Natural killer cell (primary cell): Measurements from ENCODE around the gene NELL2. TPM values are rescaled to one million over a fixed set of nuclear protein-coding genes. Genes with fewer than 3 reads are reported as not detected.

Experiments used
- ATAC-seq, 3 donors: fragments of 150-1000 bp in 2 of 3; fragments of 200-7000 bp in 1 of 3; cut with Tn5 transposase; 1 replicate in 1 of 3; 2 replicates in 2 of 3; pipeline ENCODE4 v1.10.0; 2021; ENCODE audit warnings: mild to moderate bottlenecking in 2 of 3, moderate library complexity in 2 of 3
- DNase-seq, 2 donors: peaks; one replicate each; pipeline versions ENCODE4 v3.0.0 to v3.0.0-alpha.2; 2013 to 2021; ENCODE audit warnings: mixed read lengths in 1 of 2
- H3K27ac ChIP-seq: one replicate; pipeline ENCODE4 v1.5.1; 2013; ENCODE audit warnings: mild to moderate bottlenecking, low read length
- H3K27me3 ChIP-seq: one replicate; pipeline ENCODE4 v1.6.1; 2013; ENCODE audit warnings: low read length; ENCODE audit not compliant: control insufficient read depth, insufficient read depth
- H3K36me3 ChIP-seq: one replicate; pipeline ENCODE4 v1.6.1; 2013; ENCODE audit warnings: low read length; ENCODE audit not compliant: control insufficient read depth, insufficient read depth
- H3K4me1 ChIP-seq: one replicate; pipeline ENCODE4 v1.6.1; 2013; ENCODE audit warnings: low read length; ENCODE audit not compliant: control insufficient read depth, insufficient read depth
- H3K4me3 ChIP-seq: one replicate; pipeline ENCODE4 v1.5.1; 2013; ENCODE audit warnings: low read length
- H3K9me3 ChIP-seq: one replicate; pipeline ENCODE4 v1.6.1; 2013; ENCODE audit warnings: low read length; ENCODE audit not compliant: control insufficient read depth, insufficient read depth
- H3K27ac Mint-ChIP-seq, 2 donors: one replicate each; pipeline ENCODE4 v1.8.0; 2022; ENCODE audit warnings: mild to moderate bottlenecking in 2 of 2, mixed read lengths in 2 of 2, moderate library complexity in 1 of 2
- H3K27me3 Mint-ChIP-seq, 2 donors: one replicate each; pipeline ENCODE4 v1.8.0; 2022; ENCODE audit warnings: low read depth in 2 of 2, mixed read lengths in 2 of 2
- H3K36me3 Mint-ChIP-seq: one replicate; pipeline ENCODE4 v1.8.0; 2022; ENCODE audit warnings: mixed read lengths
- H3K4me1 Mint-ChIP-seq, 2 donors: one replicate each; pipeline ENCODE4 v1.8.0; 2022; ENCODE audit warnings: mixed read lengths in 2 of 2
- H3K4me3 Mint-ChIP-seq: one replicate; pipeline ENCODE4 v1.8.0; 2022; ENCODE audit warnings: mild to moderate bottlenecking, moderate library complexity, mixed read lengths
- H3K9me3 Mint-ChIP-seq, 2 donors: one replicate each; pipeline ENCODE4 v1.8.0; 2022; ENCODE audit warnings: mixed read lengths in 2 of 2
- CTCF ChIP-seq: fragments of 200-600 bp; IDR thresholded peaks from one replicate; pipeline ENCODE4 v1.8.0; 2022; ENCODE audit warnings: antibody characterized with exemption
- WGBS: methylation state at CpG from one replicate; pipeline ENCODE4 v1.1.7; 2013; ENCODE audit warnings: missing lambda C conversion rate; ENCODE audit not compliant: insufficient coverage; 5-methylcytosine and 5-hydroxymethylcytosine counted together
- intact Hi-C: fragments of 100-400 bp; cut with micrococcal nuclease; formaldehyde crosslinking; loops from one replicate; pipeline ENCODE4 v1.14.2; 2022
- total RNA-seq, 4 donors: library from RNA; stranded (reverse); fragments of 120-200 nt in 1 of 4; gene quantifications; one replicate each; pipeline versions ENCODE4 v1.2.3 to v1.2.4, GENCODE V29; 2013 to 2022

Gene NELL2
- total RNA-seq, 3 donors from 2014 or later (not counting 1 experiment from before 2014, with no cell fraction given): 5.8 to 15.3 (median 14.0) TPM

GRCh38 chr12:44611538-44611937 is 264.6 kb downstream of the NELL2 start:
- Mint-ChIP-seq H3K4me1 (no peaks in the 10 kb centered on the region), H3K27me3 (no peaks in the 10 kb centered on the region), H3K36me3 (no peaks in the 10 kb centered on the region), H3K27ac (no peak overlapping the region), H3K4me3 (no peak overlapping the region), H3K9me3 (no peaks in the 10 kb centered on the region)
- Histone ChIP-seq H3K27me3 (no peaks in the 10 kb centered on the region), H3K9me3 (no peaks in the 10 kb centered on the region), H3K27ac (no peak overlapping the region), H3K4me3 (no peak overlapping the region), H3K36me3 (peaks cover 2% of the 10 kb centered on the region), H3K4me1 (no peaks in the 10 kb centered on the region)
- DNase-seq (no peak), ATAC-seq (no peak)
- no peak for TF ChIP-seq CTCF
- intact Hi-C loops: no loop called here
- WGBS: 67% methylated on average over 1 of the region's 1 CpG

- Histone ChIP-seq H3K4me3 (no peak overlapping the region), H3K9me3 (no peaks in the 10 kb centered on the region), H3K27ac (no peak overlapping the region), H3K27me3 (no peaks in the 10 kb centered on the region), H3K36me3 (no peaks in the 10 kb centered on the region), H3K4me1 (no peaks in the 10 kb centered on the region)
- Mint-ChIP-seq H3K27me3 (no peaks in the 10 kb centered on the region), H3K9me3 (peaks cover 0 to 6% of the 10 kb centered on the region in 2 donors), H3K4me3 (no peak overlapping the region), H3K27ac (no peak overlapping the region), H3K36me3 (no peaks in the 10 kb centered on the region), H3K4me1 (no peaks in the 10 kb centered on the region)
- ATAC-seq (no peak), DNase-seq (no peak)
- TF ChIP-seq CTCF: no peak
- WGBS: no CpG with 5 or more reads among the region's 1 CpG
- intact Hi-C loops: no loop called here
Observed at GRCh38 chr12:44603701-44604100, 272.4 kb downstream of the NELL2 start.

GRCh38 chr12:44592626-44593025 is 283.5 kb downstream of the NELL2 start:
- TF ChIP-seq CTCF: no peak
- no peaks in the 10 kb centered on the region for H3K4me1 Mint-ChIP-seq
- ATAC-seq (no peak), DNase-seq (no peak)
- H3K36me3 ChIP-seq: no peaks in the 10 kb centered on the region
- no peaks in the 10 kb centered on the region for H3K27me3 ChIP-seq
- H3K9me3 Mint-ChIP-seq: peaks cover 11 to 12% of the 10 kb centered on the region in 2 donors
- no peak overlapping the region for H3K4me3 Mint-ChIP-seq
- H3K27ac ChIP-seq: no peak overlapping the region
- H3K27ac Mint-ChIP-seq: no peak overlapping the region
- intact Hi-C loops: no loop called here
- no peaks in the 10 kb centered on the region for H3K9me3 ChIP-seq
- no peak overlapping the region for H3K4me3 ChIP-seq
- H3K36me3 Mint-ChIP-seq: no peaks in the 10 kb centered on the region
- no peaks in the 10 kb centered on the region for H3K27me3 Mint-ChIP-seq
- no peaks in the 10 kb centered on the region for H3K4me1 ChIP-seq

- peaks cover 9 to 12% of the 10 kb centered on the region in 2 donors for H3K9me3 Mint-ChIP-seq
- no peaks in the 10 kb centered on the region for H3K27me3 Mint-ChIP-seq
- intact Hi-C loops: no loop called here
- no peaks in the 10 kb centered on the region for H3K27me3 ChIP-seq
- H3K27ac ChIP-seq: no peak overlapping the region
- H3K36me3 Mint-ChIP-seq: no peaks in the 10 kb centered on the region
- H3K4me1 ChIP-seq: no peaks in the 10 kb centered on the region
- no peak overlapping the region for H3K4me3 Mint-ChIP-seq
- H3K36me3 ChIP-seq: no peaks in the 10 kb centered on the region
- H3K4me3 ChIP-seq: no peak overlapping the region
- DNase-seq (no peak), ATAC-seq (no peak)
- H3K9me3 ChIP-seq: no peaks in the 10 kb centered on the region
- no peak for TF ChIP-seq CTCF
- H3K4me1 Mint-ChIP-seq: no peaks in the 10 kb centered on the region
- no peak overlapping the region for H3K27ac Mint-ChIP-seq
Observed at GRCh38 chr12:44589697-44590096, 286.4 kb downstream of the NELL2 start.
